Measurements from ENCODE around the gene SKAP1.

DNA sequence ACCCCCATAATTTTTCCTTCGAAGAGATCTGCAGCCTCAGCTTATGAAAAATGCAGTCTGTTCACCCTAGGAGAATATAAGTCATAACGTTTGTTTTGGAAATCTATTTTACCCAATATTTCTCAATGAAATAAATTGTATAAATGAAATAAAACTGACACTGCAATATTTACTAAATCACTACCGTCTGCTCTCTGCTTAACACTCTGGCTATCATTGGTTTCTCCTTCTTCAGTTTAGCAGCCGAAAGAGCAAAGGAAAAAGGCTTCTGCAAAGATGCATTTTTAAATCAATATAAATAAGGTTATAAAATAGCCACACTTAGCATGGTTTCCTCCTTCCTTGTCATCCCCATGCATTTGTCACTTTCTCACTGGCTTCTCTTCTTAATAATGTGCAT is 174.3 kb downstream of the SKAP1 start:
- TF ChIP-seq, protein P1, sequence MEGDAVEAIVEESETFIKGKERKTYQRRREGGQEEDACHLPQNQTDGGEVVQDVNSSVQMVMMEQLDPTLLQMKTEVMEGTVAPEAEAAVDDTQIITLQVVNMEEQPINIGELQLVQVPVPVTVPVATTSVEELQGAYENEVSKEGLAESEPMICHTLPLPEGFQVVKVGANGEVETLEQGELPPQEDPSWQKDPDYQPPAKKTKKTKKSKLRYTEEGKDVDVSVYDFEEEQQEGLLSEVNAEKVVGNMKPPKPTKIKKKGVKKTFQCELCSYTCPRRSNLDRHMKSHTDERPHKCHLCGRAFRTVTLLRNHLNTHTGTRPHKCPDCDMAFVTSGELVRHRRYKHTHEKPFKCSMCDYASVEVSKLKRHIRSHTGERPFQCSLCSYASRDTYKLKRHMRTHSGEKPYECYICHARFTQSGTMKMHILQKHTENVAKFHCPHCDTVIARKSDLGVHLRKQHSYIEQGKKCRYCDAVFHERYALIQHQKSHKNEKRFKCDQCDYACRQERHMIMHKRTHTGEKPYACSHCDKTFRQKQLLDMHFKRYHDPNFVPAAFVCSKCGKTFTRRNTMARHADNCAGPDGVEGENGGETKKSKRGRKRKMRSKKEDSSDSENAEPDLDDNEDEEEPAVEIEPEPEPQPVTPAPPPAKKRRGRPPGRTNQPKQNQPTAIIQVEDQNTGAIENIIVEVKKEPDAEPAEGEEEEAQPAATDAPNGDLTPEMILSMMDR (conservative IDR thresholded peaks at IDR 0.05; ENCODE audit: low read length): no peak
- TF ChIP-seq EZH2phosphoT487 (IDR thresholded peaks at IDR 0.05; ENCODE audit: borderline replicate concordance, low read depth, low read length): no peak

Measured in OCI-LY7 (cell line).